WERI-Rb-1 (cell line): ENCODE data around the gene OR52A1.

ENCODE experiments used
- DNase-seq: peaks from one replicate; pipeline ENCODE4 v3.0.0-alpha.2; 2020
- H3K27ac ChIP-seq: fragments of 250-450 bp; sonication (Bioruptor Pico); 2 replicates; pipeline ENCODE4 v1.5.1; 2020; ENCODE audit warnings: mild to moderate bottlenecking, moderate library complexity
- H3K27me3 ChIP-seq: fragments of 250-450 bp; sonication (Bioruptor Pico); 2 replicates; pipeline ENCODE4 v1.5.1; 2021; ENCODE audit warnings: mild to moderate bottlenecking, low read depth, moderate library complexity; ENCODE audit not compliant: insufficient read depth, severe bottlenecking
- H3K36me3 ChIP-seq: fragments of 250-450 bp; sonication (Bioruptor Pico); 2 replicates; pipeline ENCODE4 v1.5.1; 2020; ENCODE audit warnings: mild to moderate bottlenecking, moderate library complexity
- H3K4me3 ChIP-seq: 2 replicates; pipeline ENCODE4 v1.5.1; 2011; ENCODE audit warnings: low read depth, mild to moderate bottlenecking, control low read depth, low read length
- H3K9me3 ChIP-seq: fragments of 250-450 bp; sonication (Bioruptor Pico); 2 replicates; pipeline ENCODE4 v1.5.1; 2021; ENCODE audit warnings: mild to moderate bottlenecking, moderate library complexity; ENCODE audit not compliant: severe bottlenecking
- CTCF ChIP-seq: IDR thresholded peaks from 2 replicates; pipeline ENCODE4 v1.5.1; 2011; ENCODE audit warnings: low read depth, mild to moderate bottlenecking, control low read depth, inconsistent platforms, low read length

The OR52A1 gene

DNA sequence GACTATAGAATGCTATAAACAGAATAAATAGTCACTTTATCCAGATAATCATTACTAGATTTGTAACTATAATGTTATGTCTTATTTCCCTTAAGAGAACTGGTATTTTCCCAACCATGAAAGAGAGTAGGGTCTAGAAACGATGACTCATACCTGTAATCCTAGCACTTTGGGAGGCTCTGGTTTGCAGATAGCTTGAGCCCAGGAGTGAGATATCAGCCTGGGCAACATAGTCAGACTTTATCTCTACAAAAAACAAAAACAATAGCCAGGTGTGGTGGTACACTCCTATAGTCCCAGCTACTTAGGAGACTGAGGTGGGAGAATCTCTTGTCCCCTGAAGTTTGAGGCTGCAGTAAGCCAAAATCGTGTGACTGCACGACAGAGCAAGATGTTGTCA, 47.3 kb downstream of the OR52A1 start:
- H3K27ac ChIP-seq = no peak overlapping the region
- DNase-seq = no peak
- no peaks in the 10 kb centered on the region for H3K9me3 ChIP-seq
- no peaks in the 10 kb centered on the region for H3K36me3 ChIP-seq
- H3K4me3 ChIP-seq = no peak overlapping the region
- H3K27me3 ChIP-seq = peaks cover 49% of the 10 kb centered on the region
- no peak for TF ChIP-seq CTCF

DNA sequence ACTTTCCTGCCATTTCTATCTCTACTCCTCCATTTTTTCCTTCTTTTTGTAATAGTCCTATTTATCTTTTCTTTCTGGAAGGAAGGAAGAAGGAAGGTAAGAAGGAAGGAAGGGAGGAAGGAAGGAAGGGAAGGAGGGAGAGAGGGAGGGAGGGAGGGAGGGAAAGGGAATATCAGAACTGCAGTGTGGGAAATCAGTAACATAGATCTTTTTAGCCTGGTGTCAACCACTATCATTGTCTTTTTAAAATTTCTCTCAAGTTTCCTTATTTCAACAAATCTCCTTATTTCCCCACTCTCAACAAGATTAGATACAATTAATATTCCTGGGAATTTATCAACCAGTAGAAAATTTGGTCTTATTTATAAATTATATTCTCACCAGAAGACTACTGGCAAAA, 51.5 kb downstream of the OR52A1 start:
- no peaks in the 10 kb centered on the region for H3K9me3 ChIP-seq
- H3K27ac ChIP-seq = no peak overlapping the region
- no peak for DNase-seq
- no peak for TF ChIP-seq CTCF
- H3K36me3 ChIP-seq = no peaks in the 10 kb centered on the region
- peaks cover 53% of the 10 kb centered on the region for H3K27me3 ChIP-seq
- H3K4me3 ChIP-seq = no peak overlapping the region

DNA sequence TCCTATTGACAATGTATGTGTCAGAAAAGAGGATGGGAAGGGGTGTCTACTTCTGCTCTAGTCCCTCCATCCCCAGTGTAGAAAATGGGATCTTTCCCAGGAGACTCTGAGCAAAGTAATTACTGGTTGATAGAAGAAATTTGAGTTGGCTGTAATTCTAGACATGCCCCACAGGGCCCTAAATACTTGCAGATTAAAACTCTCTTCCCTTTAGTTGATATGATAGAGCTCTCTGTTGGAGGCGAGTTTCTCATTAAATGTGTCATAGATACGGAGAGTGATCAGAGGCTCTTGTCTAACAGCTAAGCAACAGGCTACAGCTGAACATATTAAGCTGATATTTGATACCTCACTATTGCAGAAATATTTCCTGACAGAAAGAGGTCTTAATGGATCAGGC, 52.3 kb downstream of the OR52A1 start:
- no peak for DNase-seq
- no peak for TF ChIP-seq CTCF
- Histone ChIP-seq H3K36me3 (no peaks in the 10 kb centered on the region), H3K27ac (no peak overlapping the region), H3K9me3 (no peaks in the 10 kb centered on the region), H3K27me3 (peaks cover 52% of the 10 kb centered on the region), H3K4me3 (no peak overlapping the region)

DNA sequence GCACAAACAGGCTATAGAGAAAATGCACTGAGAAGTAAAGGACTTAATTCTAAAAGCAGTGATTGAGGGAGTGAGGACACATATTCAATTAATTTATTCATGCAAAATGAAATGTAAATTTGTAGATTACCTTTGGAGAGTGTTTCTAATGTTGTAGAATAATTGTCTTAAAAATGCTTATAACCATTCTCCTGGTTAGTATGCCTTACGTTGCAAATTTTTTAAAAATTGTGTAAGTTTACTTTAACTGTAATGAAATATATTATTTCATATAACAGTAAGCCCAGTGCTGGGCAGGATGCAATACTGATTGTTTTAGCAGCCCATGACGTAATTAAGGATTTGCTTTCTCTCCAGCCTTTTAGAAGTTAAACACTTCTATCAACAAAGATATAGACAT, 58.5 kb downstream of the OR52A1 start:
- H3K27me3 ChIP-seq = peaks cover 33% of the 10 kb centered on the region
- DNase-seq = no peak
- H3K9me3 ChIP-seq = no peaks in the 10 kb centered on the region
- H3K4me3 ChIP-seq = no peak overlapping the region
- TF ChIP-seq CTCF = no peak
- no peak overlapping the region for H3K27ac ChIP-seq
- no peaks in the 10 kb centered on the region for H3K36me3 ChIP-seq
